GM18867 (cell line): ENCODE measurements around the gene UBE3D.
A peak's percentile ranks its signal among the peaks of the same experiment; 100 is the strongest.

Source experiments
- ATAC-seq: cut with Tn5 transposase; IDR thresholded peaks from one replicate; pipeline ENCODE4 v1.9.1; 2021; ENCODE audit warnings: mild to moderate bottlenecking, moderate library complexity; ENCODE audit not compliant: unreplicated experiment

The UBE3D gene, protein sequence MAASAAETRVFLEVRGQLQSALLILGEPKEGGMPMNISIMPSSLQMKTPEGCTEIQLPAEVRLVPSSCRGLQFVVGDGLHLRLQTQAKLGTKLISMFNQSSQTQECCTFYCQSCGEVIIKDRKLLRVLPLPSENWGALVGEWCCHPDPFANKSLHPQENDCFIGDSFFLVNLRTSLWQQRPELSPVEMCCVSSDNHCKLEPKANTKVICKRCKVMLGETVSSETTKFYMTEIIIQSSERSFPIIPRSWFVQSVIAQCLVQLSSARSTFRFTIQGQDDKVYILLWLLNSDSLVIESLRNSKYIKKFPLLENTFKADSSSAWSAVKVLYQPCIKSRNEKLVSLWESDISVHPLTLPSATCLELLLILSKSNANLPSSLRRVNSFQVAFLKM

GRCh38 chr6:83065511-83066192 lies at the start of gene UBE3D:
Gene UBE3D, minus strand, starts transcription at chr6:83065841. Its CDS starts 123 bp downstream, at chr6:83065718.
- peak; percentile 58 for ATAC-seq

DNA sequence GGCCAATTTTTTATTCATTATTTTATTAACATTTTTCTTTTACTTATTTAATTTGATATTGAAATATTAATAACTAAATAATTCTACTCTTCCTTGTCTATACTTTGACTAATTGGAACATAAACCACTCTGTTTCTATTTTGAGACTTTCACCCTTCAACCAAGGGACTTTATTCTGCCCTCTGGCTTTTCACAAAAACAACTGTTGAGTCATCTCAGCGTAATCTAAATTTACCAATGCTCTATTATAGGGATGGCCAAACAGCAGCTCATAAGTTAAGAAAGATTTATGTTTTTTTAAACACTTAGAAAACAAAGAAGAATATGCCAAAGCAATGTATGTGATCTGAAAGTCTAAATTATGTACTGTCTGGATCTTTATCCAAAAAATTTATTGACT lies 48.5 kb upstream of the UBE3D start:
- ATAC-seq: no peak

- ATAC-seq: no peak
Measured at GRCh38 chr6:83113258-83113657, 47.6 kb upstream of the UBE3D start.

GRCh38 chr6:83108378-83108777 lies 42.7 kb upstream of the UBE3D start:
- ATAC-seq: no peak

DNA sequence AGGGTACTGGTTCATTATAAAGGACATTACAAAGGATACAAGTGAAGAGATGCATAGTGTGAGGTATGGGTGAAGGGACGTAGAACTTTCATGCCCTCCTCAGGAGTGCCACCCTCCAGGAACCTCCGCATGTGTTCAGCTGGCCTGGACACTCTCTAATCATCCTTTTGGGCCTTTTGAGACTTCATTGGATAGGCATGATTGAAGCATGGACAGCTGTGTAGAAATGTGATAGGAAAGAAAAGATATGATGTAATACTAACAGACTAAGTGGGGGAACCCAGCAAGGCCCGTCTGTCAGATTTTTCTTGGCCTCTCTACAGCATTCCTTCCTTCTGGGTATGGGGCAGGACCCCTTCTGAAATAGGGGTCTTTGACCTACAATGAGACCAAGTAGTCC lies 32.9 kb upstream of the UBE3D start:
- no peak for ATAC-seq

- no peak for ATAC-seq
Measured at GRCh38 chr6:83097675-83098074, 32.0 kb upstream of the UBE3D start.

DNA sequence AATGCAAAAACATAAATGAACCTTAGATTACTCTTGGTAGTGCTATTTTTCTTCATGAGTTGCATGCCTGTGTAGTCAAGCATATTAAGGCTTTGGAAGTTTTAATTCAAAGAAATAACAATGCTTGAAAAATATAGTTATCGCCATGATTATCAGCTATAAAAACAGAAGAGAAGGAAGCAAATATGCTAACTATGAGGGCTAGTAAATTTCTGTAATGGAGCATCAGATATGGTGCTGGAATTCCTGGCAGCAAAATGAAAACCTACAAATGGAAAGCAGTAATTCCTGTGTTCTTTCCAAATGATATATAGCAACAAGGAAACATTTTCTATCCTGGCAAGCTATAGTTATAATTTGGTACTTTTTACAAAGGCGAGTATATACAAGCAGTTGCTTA lies 31.6 kb upstream of the UBE3D start:
- no peak for ATAC-seq

- no peak for ATAC-seq
Measured at GRCh38 chr6:83096791-83097190, 31.1 kb upstream of the UBE3D start.

- no peak for ATAC-seq
Measured at GRCh38 chr6:83092756-83093399, 27.2 kb upstream of the UBE3D start.

DNA sequence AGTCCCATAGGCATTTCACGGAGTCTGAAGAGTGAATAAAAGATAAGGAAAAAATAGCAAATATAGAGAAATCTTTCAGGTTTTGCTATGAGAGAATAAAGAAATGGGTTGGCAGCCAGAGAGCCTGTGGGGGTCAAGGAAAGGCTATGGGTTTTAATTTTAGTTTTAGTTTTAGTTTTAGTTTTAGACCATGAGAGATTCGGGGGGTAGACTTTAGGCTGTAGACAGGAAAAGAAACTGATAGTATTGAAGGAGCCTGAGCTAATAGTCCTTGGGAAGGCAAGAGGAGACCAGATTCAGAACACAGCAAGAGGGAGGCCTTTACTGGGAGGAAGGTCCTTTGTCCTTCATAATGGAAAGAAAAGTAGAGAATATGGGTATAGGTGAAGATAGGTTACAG lies 21.1 kb upstream of the UBE3D start:
- ATAC-seq: peak; percentile 100

DNA sequence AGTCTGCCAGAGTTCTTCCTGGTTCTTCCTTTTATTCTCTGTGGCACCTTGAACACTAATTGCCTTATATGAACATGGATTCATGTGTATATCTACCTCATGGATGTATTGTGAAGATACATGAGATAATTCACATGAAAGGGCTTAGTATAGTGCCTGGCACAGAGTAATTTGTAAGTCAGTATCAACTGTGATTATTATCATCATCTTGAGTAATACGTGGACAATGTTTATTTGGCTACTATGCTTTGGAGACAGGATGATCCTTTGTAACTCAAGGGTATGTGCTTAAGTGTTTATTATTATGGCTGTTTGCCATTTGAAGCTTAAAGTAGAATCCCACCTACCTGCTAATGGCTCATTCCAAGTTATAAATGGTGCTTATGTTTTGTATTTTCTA lies 17.8 kb upstream of the UBE3D start:
- no peak for ATAC-seq

DNA sequence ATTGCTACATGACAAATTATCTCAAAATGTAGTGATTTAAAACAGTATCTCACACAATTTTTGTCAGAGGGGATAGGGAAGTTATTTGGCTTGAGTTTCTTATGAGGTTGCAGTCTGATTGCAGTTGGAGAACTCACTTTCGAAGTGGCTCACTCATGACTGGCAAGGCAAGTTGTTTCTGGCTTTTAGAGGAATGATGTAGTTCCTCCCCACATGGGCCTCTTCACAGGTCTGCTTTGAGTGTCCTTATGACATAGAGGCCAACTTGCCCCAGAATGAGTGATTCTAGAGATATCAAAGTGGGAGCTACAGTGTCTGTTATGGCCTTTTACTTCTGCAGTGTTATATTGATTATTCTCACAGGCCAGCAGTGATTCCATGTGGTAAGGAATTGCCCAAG lies 8.0 kb upstream of the UBE3D start:
- no peak for ATAC-seq

- no peak for ATAC-seq
Measured at GRCh38 chr6:83072726-83073125, 7.1 kb upstream of the UBE3D start.

DNA sequence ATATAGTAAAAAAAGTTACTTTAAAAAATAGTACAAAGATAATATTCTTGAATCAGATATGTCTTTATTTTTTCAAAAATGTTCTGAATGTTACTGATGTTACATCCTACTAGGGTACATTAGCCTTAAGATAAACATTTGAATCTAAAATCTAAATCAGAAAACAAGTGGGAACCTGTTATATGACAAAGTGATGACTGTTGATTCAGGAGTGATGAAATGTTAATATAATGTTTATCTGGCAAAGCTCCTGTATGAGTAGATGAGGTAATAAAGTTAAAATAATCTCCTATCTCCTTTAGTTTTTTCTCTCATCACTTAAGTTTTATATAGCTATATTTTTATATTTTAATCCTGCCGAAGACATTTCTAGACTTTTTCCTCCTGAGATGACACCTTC lies 6.1 kb upstream of the UBE3D start:
- no peak for ATAC-seq

- peak; percentile 53 for ATAC-seq
Measured at GRCh38 chr6:83071023-83071422, 5.4 kb upstream of the UBE3D start.

GRCh38 chr6:83069633-83070032 lies 4.0 kb upstream of the UBE3D start:
- ATAC-seq: no peak

DNA sequence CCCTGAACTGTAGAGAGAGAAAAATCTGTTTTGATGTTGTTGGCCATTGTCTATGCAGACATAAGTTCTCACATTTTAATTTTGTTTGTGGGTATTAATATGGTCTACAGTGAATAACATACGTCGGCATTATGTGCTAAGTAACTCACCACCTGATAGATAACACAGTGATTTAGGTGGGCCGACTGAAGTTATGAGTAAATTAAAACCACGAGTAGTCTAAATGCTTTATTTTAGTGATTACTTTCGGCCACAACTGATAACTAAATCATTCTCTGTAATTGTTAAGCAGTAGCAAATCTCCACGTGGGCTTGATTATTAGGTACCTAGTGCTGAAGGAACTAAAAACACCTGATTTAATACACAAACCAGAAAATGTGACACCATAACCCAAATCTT lies 3.0 kb upstream of the UBE3D start:
- ATAC-seq: no peak

GRCh38 chr6:83067448-83068439 lies 2.1 kb upstream of the UBE3D start, which contains the start of gene DOP1A:
Gene DOP1A, plus strand, starts transcription at chr6:83067671. Its CDS starts 29,307 bp downstream, at chr6:83096978.
- peak; percentile 81 for ATAC-seq

GRCh38 chr6:83062225-83062624 lies 3.4 kb downstream of the UBE3D start:
- ATAC-seq: no peak

- no peak for ATAC-seq
Measured at GRCh38 chr6:83061190-83061589, 4.5 kb downstream of the UBE3D start.
